ENCODE data around the gene CFAP100. TPM values are rescaled to one million over a fixed set of nuclear protein-coding genes. Genes with fewer than 3 reads are reported as not detected.

CFAP100 gene
- total and polyA plus RNA-seq, 2 of the 4 experiments (the other 2 are of a cell fraction), result not detected

GRCh38 chr3:126440709-126440995 is 45.9 kb downstream of the CFAP100 start:
- H2BK5ac ChIP-seq (ENCODE audit: low read depth, low read length, poor library complexity, severe bottlenecking), result no peak overlapping the region
- POLR2A ChIA-PET (ENCODE audit: unreplicated experiment), result no interaction called here
- CTCF ChIA-PET, result no interaction called here
- no TSS peak for BruUV-seq (replicated peaks)
- no peaks in the 10 kb centered on the region for H3K27me3 ChIP-seq (ENCODE audit: control insufficient read depth, insufficient read depth, low read length)
- DNase-seq (no peak), ATAC-seq (ENCODE audit: low read depth) (no peak)
- H4K20me1 ChIP-seq (ENCODE audit: insufficient read depth, low read length), result no peaks in the 10 kb centered on the region; the same call in 1 of the 2 replicates
- intact Hi-C loops (cut with micrococcal nuclease), result no loop called here
- TF ChIP-seq NFE2L2 (IDR thresholded peaks at IDR 0.05; ENCODE audit: low read depth, low read length) (no peak), CTCF (conservative IDR thresholded peaks at IDR 0.05; ENCODE audit: low read depth, low read length) (no peak), MXI1 (IDR thresholded peaks at IDR 0.05; ENCODE audit: borderline replicate concordance, low read depth, low read length) (no peak), RCOR1 (IDR thresholded peaks at IDR 0.05; ENCODE audit: insufficient replicate concordance, low read length) (no peak), MAZ (IDR thresholded peaks at IDR 0.05; ENCODE audit: borderline replicate concordance, low read depth, low read length) (no peak)
- peaks cover 2% of the 10 kb centered on the region; the same call in 1 of the 2 replicates for H3K36me3 ChIP-seq (ENCODE audit: control insufficient read depth, insufficient read depth, low read length)
- H3K9me3 ChIP-seq (ENCODE audit: control insufficient read depth, insufficient read depth, low read length), result no peaks in the 10 kb centered on the region
- H3K4ac ChIP-seq (ENCODE audit: low read depth, low read length), result no peak overlapping the region
- H2BK20ac ChIP-seq (ENCODE audit: low read depth, low read length), result no peak overlapping the region
- H3K4me2 ChIP-seq (ENCODE audit: low read depth, low read length), result no peak overlapping the region
- H4K91ac ChIP-seq (ENCODE audit: insufficient read depth, low read depth, low read length), result no peak overlapping the region
- H2BK15ac ChIP-seq (ENCODE audit: low read depth, low read length), result no peak overlapping the region
- in situ Hi-C loops (cut with MboI; ENCODE audit: low sequenced_read_pairs), result no loop called here
- dilution Hi-C loops (cut with HindIII; ENCODE audit: low sequenced_read_pairs, unreplicated experiment), result no loop called here
- H3K56ac ChIP-seq (ENCODE audit: extremely low read depth, insufficient read depth, low read length), result no peak overlapping the region
- H3K23ac ChIP-seq (ENCODE audit: low read depth, low read length), result no peak overlapping the region
- WGBS, 2 experiments (ENCODE audit: extremely low coverage in 2 of 2, insufficient read length in 1 of 2), result 85% methylated on average over 4 of the region's 9 CpGs; no CpG with 5 or more reads in 1 of the 2 experiments
- H3K9me1 ChIP-seq (ENCODE audit: insufficient read depth, low read length), result 0 out of 2 replicates have a peak, but pooled peaks cover 4% of the 10 kb centered on the region
- no peaks in the 10 kb centered on the region for H3K4me1 ChIP-seq (ENCODE audit: control insufficient read depth, insufficient read depth, low read length)
- H2AK5ac ChIP-seq (ENCODE audit: low read depth, low read length), result no peak overlapping the region
- H2AK9ac ChIP-seq (replicated peaks; ENCODE audit: low read depth, low read length, poor library complexity), result no peak overlapping the region
- H3K14ac ChIP-seq (replicated peaks; ENCODE audit: low read depth, low read length), result no peak overlapping the region
- no peak overlapping the region for H2BK120ac ChIP-seq (ENCODE audit: low read depth, low read length)
- H3K9ac ChIP-seq (ENCODE audit: low read depth, low read length), result no peak overlapping the region
- H3K27ac ChIP-seq (ENCODE audit: insufficient read depth, low read length), result no peak overlapping the region
- no peak overlapping the region for H2AFZ ChIP-seq (replicated peaks; ENCODE audit: low read length, poor library complexity)
- no peak overlapping the region for H4K8ac ChIP-seq (ENCODE audit: low read depth in 2 of 2, low read length in 2 of 2)
- no peak overlapping the region for H3K18ac ChIP-seq (ENCODE audit: low read depth, low read length)
- no peak overlapping the region for H3K4me3 ChIP-seq (ENCODE audit: insufficient read depth, low read depth, low read length)
- H3K79me1 ChIP-seq (ENCODE audit: low read depth in 1 of 2, low read length in 2 of 2), result no peaks in the 10 kb centered on the region
- no peak overlapping the region for H4K5ac ChIP-seq (ENCODE audit: low read depth, low read length)
